GM10266 (cell line): ENCODE data around the gene RNF213.

ENCODE experiments used
- DNase-seq: peaks from one replicate; pipeline ENCODE4 v3.0.0; 2012; ENCODE audit errors: extremely low spot score
- CTCF ChIP-seq: IDR thresholded peaks from 2 replicates; pipeline ENCODE4 v1.5.1; 2012; ENCODE audit warnings: mild to moderate bottlenecking, low read depth; ENCODE audit not compliant: control insufficient read depth, insufficient read depth; ENCODE audit errors: missing control alignments

RNF213 gene

GRCh38 chr17:80227156-80227555 is 33.5 kb upstream of the RNF213 start:
- no peak for TF ChIP-seq CTCF
- DNase-seq = no peak

- no peak for DNase-seq
- TF ChIP-seq CTCF = no peak
Measured at GRCh38 chr17:80227666-80228065, 33.0 kb upstream of the RNF213 start.

GRCh38 chr17:80228477-80228876 is 32.2 kb upstream of the RNF213 start:
- no peak for TF ChIP-seq CTCF
- DNase-seq = no peak

GRCh38 chr17:80229011-80229410 is 31.6 kb upstream of the RNF213 start:
- no peak for DNase-seq
- TF ChIP-seq CTCF = no peak

- no peak for TF ChIP-seq CTCF
- DNase-seq = no peak
Measured at GRCh38 chr17:80232438-80232837, 28.2 kb upstream of the RNF213 start.

GRCh38 chr17:80233202-80233601 is 27.4 kb upstream of the RNF213 start:
- no peak for TF ChIP-seq CTCF
- no peak for DNase-seq

- TF ChIP-seq CTCF = no peak
Measured at GRCh38 chr17:80236911-80237310, 23.7 kb upstream of the RNF213 start.

More at GRCh38 chr17:80236911-80237310, 23.7 kb upstream of the RNF213 start:
- DNase-seq = no peak
